H9 (cell line): ENCODE results near the gene OR4K1. TPM values are rescaled to one million over a fixed set of nuclear protein-coding genes. Genes with fewer than 3 reads are reported as not detected.

Experiments used
- DNase-seq: peaks from one replicate; pipeline ENCODE4 v3.0.0-alpha.2; 2017
- H2AFZ ChIP-seq: one replicate; pipeline ENCODE4 v1.6.1; 2013; ENCODE audit warnings: mild to moderate bottlenecking, low read length, control low read depth, moderate library complexity
- H2AK5ac ChIP-seq: 2 replicates; pipeline ENCODE4 v1.6.1; 2013; ENCODE audit warnings: low read length, control low read depth, mixed read lengths; ENCODE audit not compliant: insufficient read length
- H2BK120ac ChIP-seq: one replicate; pipeline ENCODE4 v1.6.1; 2013; ENCODE audit warnings: low read depth, mild to moderate bottlenecking, low read length, control low read depth, inconsistent platforms; ENCODE audit not compliant: poor library complexity, severe bottlenecking
- H2BK12ac ChIP-seq: 2 replicates; pipeline ENCODE4 v1.6.1; 2013; ENCODE audit warnings: low read length, control low read depth, mixed read lengths, low read depth; ENCODE audit not compliant: insufficient read length
- H2BK15ac ChIP-seq: 2 replicates; pipeline ENCODE4 v1.6.1; 2013; ENCODE audit warnings: low read depth, low read length, control low read depth
- H2BK20ac ChIP-seq: one replicate; pipeline ENCODE4 v1.6.1; 2013; ENCODE audit warnings: low read depth, mild to moderate bottlenecking, low read length, control low read depth, inconsistent platforms; ENCODE audit not compliant: poor library complexity, severe bottlenecking
- H2BK5ac ChIP-seq: 2 replicates; pipeline ENCODE4 v1.6.1; 2013; ENCODE audit warnings: low read length, control low read depth, mixed read lengths; ENCODE audit not compliant: insufficient read length
- H3K14ac ChIP-seq: 2 replicates; pipeline ENCODE4 v1.6.1; 2013; ENCODE audit warnings: low read length, control low read depth; ENCODE audit not compliant: insufficient read depth
- H3K18ac ChIP-seq: 2 replicates; pipeline ENCODE4 v1.6.1; 2013; ENCODE audit warnings: low read depth, mild to moderate bottlenecking, mixed read lengths, low read length, control low read depth; ENCODE audit not compliant: insufficient read length
- H3K23ac ChIP-seq: 2 replicates; pipeline ENCODE4 v1.6.1; 2013; ENCODE audit warnings: low read length, control low read depth, mixed read lengths, low read depth; ENCODE audit not compliant: insufficient read length
- H3K23me2 ChIP-seq: 2 replicates; pipeline ENCODE4 v1.6.1; 2013; ENCODE audit warnings: low read depth, mild to moderate bottlenecking, mixed read lengths, low read length, control low read depth; ENCODE audit not compliant: insufficient read length, poor library complexity, severe bottlenecking
- H3K27ac ChIP-seq: 2 replicates; pipeline ENCODE4 v1.5.1; 2013; ENCODE audit warnings: low read length, control low read depth, mixed read lengths, low read depth; ENCODE audit not compliant: insufficient read length
- H3K27me3 ChIP-seq: 2 replicates; pipeline ENCODE4 v1.6.1; 2013; ENCODE audit warnings: low read length, control low read depth, inconsistent platforms; ENCODE audit not compliant: insufficient read depth
- H3K4ac ChIP-seq: 2 replicates; pipeline ENCODE4 v1.6.1; 2013; ENCODE audit warnings: low read depth, mild to moderate bottlenecking, control low read depth, inconsistent platforms, low read length, moderate library complexity
- H3K4me1 ChIP-seq: 2 replicates; pipeline ENCODE4 v1.6.1; 2013; ENCODE audit warnings: low read length, control low read depth, inconsistent platforms; ENCODE audit not compliant: insufficient read depth
- H3K4me2 ChIP-seq: 2 replicates; pipeline ENCODE4 v1.6.1; 2013; ENCODE audit warnings: low read length, control low read depth, mixed read lengths; ENCODE audit not compliant: insufficient read length, insufficient read depth
- H3K56ac ChIP-seq: 2 replicates; pipeline ENCODE4 v1.6.1; 2013; ENCODE audit warnings: low read depth, mild to moderate bottlenecking, mixed read lengths, low read length, control low read depth; ENCODE audit not compliant: insufficient read length
- H3K79me1 ChIP-seq: 2 replicates; pipeline ENCODE4 v1.6.1; 2013; ENCODE audit warnings: low read depth, mild to moderate bottlenecking, moderate library complexity, low read length, control low read depth, inconsistent platforms; ENCODE audit not compliant: insufficient read depth, poor library complexity, severe bottlenecking
- H3K79me2 ChIP-seq: 2 replicates; pipeline ENCODE4 v1.6.1; 2013; ENCODE audit warnings: low read length, control low read depth, inconsistent platforms; ENCODE audit not compliant: insufficient read depth
- H3K9ac ChIP-seq: 2 replicates; pipeline ENCODE4 v1.6.1; 2013; ENCODE audit warnings: low read length, control low read depth, mixed read lengths; ENCODE audit not compliant: insufficient read length; ENCODE audit errors: extremely low read depth
- H3K9me3 ChIP-seq: one replicate; pipeline ENCODE4 v1.6.1; 2013; ENCODE audit warnings: low read depth, low read length, inconsistent platforms; ENCODE audit not compliant: control insufficient read depth
- H3T11ph ChIP-seq: one replicate; pipeline ENCODE4 v1.6.1; 2013; ENCODE audit warnings: mild to moderate bottlenecking, low read length, control low read depth, inconsistent platforms
- H4K20me1 ChIP-seq: one replicate; pipeline ENCODE4 v1.6.1; 2013; ENCODE audit not compliant: control insufficient read depth, insufficient read length, insufficient read depth
- H4K5ac ChIP-seq: 2 replicates; pipeline ENCODE4 v1.6.1; 2013; ENCODE audit warnings: low read depth, mild to moderate bottlenecking, mixed read lengths, low read length, control low read depth; ENCODE audit not compliant: insufficient read length
- H4K8ac ChIP-seq: replicated peaks from 2 replicates; pipeline ENCODE4 v1.6.1; 2013; ENCODE audit warnings: low read length, control low read depth, mixed read lengths, low read depth; ENCODE audit not compliant: insufficient read length
- H4K91ac ChIP-seq: 2 replicates; pipeline ENCODE4 v1.6.1; 2013; ENCODE audit warnings: low read depth, mild to moderate bottlenecking, moderate library complexity, mixed read lengths, low read length, control low read depth; ENCODE audit not compliant: insufficient read length
- H3K27ac Mint-ChIP-seq, 3 experiments: 2 replicates in 2 of 3; 3 replicates in 1 of 3; pipeline ENCODE4 v1.8.0; 2020 to 2021; ENCODE audit warnings: mixed read lengths in 3 of 3, mild to moderate bottlenecking in 1 of 3, moderate library complexity in 1 of 3
- H3K27me3 Mint-ChIP-seq: 2 replicates; pipeline ENCODE4 v1.8.0; 2021; ENCODE audit warnings: low read depth, mild to moderate bottlenecking, moderate library complexity, mixed read lengths
- H3K36me3 Mint-ChIP-seq, 3 experiments: 2 replicates in 2 of 3; 3 replicates in 1 of 3; pipeline ENCODE4 v1.8.0; 2020 to 2021; ENCODE audit warnings: low read depth in 3 of 3, mixed read lengths in 3 of 3; ENCODE audit not compliant: insufficient read depth in 1 of 3
- H3K4me1 Mint-ChIP-seq, 2 experiments: 2 replicates each; pipeline ENCODE4 v1.8.0; 2020; ENCODE audit warnings: mixed read lengths in 2 of 2
- H3K4me3 Mint-ChIP-seq, 2 experiments: 2 replicates in 1 of 2; 3 replicates in 1 of 2; pipeline ENCODE4 v1.8.0; 2020 to 2021; ENCODE audit warnings: mild to moderate bottlenecking in 2 of 2, mixed read lengths in 2 of 2, moderate library complexity in 1 of 2
- H3K9me3 Mint-ChIP-seq, 2 experiments: 2 replicates in 1 of 2; 3 replicates in 1 of 2; pipeline ENCODE4 v1.8.0; 2020; ENCODE audit warnings: mild to moderate bottlenecking in 2 of 2, mixed read lengths in 2 of 2, moderate library complexity in 1 of 2
- CTCF ChIP-seq: fragments of 200-600 bp; sonication (generic); conservative IDR thresholded peaks from 3 replicates; pipeline ENCODE4 v1.8.0; 2021; ENCODE audit warnings: antibody characterized with exemption, mild to moderate bottlenecking
- total RNA-seq: library from RNA; stranded (reverse); gene quantifications from 2 replicates; pipeline ENCODE4 v1.2.1, GENCODE V29; 2021

The OR4K1 gene
- total RNA-seq, 1 experiment from 2014 or later, result not detected

GRCh38 chr14:19920021-19920657 is 10.6 kb upstream of the OR4K1 start, which contains the start of gene OR4K5:
Gene OR4K5, plus strand, starts transcription at chr14:19920607. Its CDS starts 0 bp downstream, at chr14:19920607.
- Histone ChIP-seq H3K27me3 (peaks cover 2% of the 10 kb centered on the region; the same call in 1 of the 2 replicates), H2AK5ac (no peak within 1 kb of the TSS), H4K8ac (no peak within 1 kb of the TSS), H2BK15ac (no peak within 1 kb of the TSS), H2AFZ (no peak within 1 kb of the TSS), H3K79me1 (no peaks in the 10 kb centered on the region), H2BK20ac (no peak within 1 kb of the TSS), H4K91ac (no peak within 1 kb of the TSS), H2BK5ac (no peak within 1 kb of the TSS), H3K14ac (no peak within 1 kb of the TSS), H2BK120ac (no peak within 1 kb of the TSS), H3K27ac (no peak within 1 kb of the TSS), H4K20me1 (no peaks in the 10 kb centered on the region), H3K18ac (no peak within 1 kb of the TSS), H2BK12ac (no peak within 1 kb of the TSS), H3K23ac (no peak within 1 kb of the TSS), H4K5ac (no peak within 1 kb of the TSS), H3K4me2 (no peak within 1 kb of the TSS), H3K9ac (no peak within 1 kb of the TSS), H3K56ac (no peak within 1 kb of the TSS), H3T11ph (no peak within 1 kb of the TSS), H3K4me1 (no peaks in the 10 kb centered on the region), H3K23me2 (no peaks in the 10 kb centered on the region), H3K4ac (no peak within 1 kb of the TSS), H3K79me2 (no peaks in the 10 kb centered on the region), H3K9me3 (peaks cover 91% of the 10 kb centered on the region)
- Mint-ChIP-seq H3K27ac (no peak within 1 kb of the TSS), H3K36me3 (peaks cover 0 to 5% (median 2%) of the 10 kb centered on the region in 3 experiments; a peak in 4 of 7 replicates), H3K27me3 (no peaks in the 10 kb centered on the region), H3K4me1 (no peaks in the 10 kb centered on the region), H3K9me3 (peaks cover under 1 to 10% of the 10 kb centered on the region in 2 experiments), H3K4me3 (no peak within 1 kb of the TSS)
- no peak for TF ChIP-seq CTCF
- no peak for DNase-seq
